Measurements from ENCODE around the gene FKBP15. TPM values are rescaled to one million over a fixed set of nuclear protein-coding genes. Genes with fewer than 3 reads are reported as not detected.

FKBP15 gene
- total RNA-seq, 1 experiment from 2014 or later: 33.5 TPM

- Histone ChIP-seq H3F3A (ENCODE audit: insufficient read depth, low read depth) (no peaks in the 10 kb centered on the region), H3K9me3 (ENCODE audit: insufficient read depth, low read depth) (peaks cover 3% of the 10 kb centered on the region; the same call in 1 of the 2 replicates), H4K20me1 (ENCODE audit: insufficient read depth) (no peaks in the 10 kb centered on the region), H3K4me3 (no peak overlapping the region), H3K36me3 (ENCODE audit: low read depth) (peaks cover 59% of the 10 kb centered on the region), H3K27ac (no peak overlapping the region), H3K4me1 (replicated peaks; ENCODE audit: insufficient read depth) (no peaks in the 10 kb centered on the region), H3K79me2 (ENCODE audit: low read depth) (no peaks in the 10 kb centered on the region), H3K9me2 (ENCODE audit: insufficient read depth) (no peaks in the 10 kb centered on the region), H3K4me2 (no peak overlapping the region), H2AFZ (no peak overlapping the region), H3K27me3 (ENCODE audit: insufficient read depth, low read depth) (no peaks in the 10 kb centered on the region)
- CTCF ChIA-PET: interaction anchor here (0.7 kb wide), 1 partner anchor 9 kb away, joined by 3 read pairs; no protein-coding TSS in a partner anchor
- POLR2A ChIA-PET (ENCODE audit: unreplicated experiment): interaction anchor here (0.6 to 0.7 kb wide), 2 partner anchors 12 to 30 kb away, joined by 3 to 6 read pairs; no protein-coding TSS in a partner anchor
- intact Hi-C loops (cut with micrococcal nuclease; ENCODE audit: unreplicated experiment): no loop called here
- no TSS peak for BruUV-seq (replicated peaks)
- DNase-seq: no peak
- no peak for TF ChIP-seq EZH2 (IDR thresholded peaks at IDR 0.05; ENCODE audit: low read depth)
- TF ChIP-seq, protein P1, sequence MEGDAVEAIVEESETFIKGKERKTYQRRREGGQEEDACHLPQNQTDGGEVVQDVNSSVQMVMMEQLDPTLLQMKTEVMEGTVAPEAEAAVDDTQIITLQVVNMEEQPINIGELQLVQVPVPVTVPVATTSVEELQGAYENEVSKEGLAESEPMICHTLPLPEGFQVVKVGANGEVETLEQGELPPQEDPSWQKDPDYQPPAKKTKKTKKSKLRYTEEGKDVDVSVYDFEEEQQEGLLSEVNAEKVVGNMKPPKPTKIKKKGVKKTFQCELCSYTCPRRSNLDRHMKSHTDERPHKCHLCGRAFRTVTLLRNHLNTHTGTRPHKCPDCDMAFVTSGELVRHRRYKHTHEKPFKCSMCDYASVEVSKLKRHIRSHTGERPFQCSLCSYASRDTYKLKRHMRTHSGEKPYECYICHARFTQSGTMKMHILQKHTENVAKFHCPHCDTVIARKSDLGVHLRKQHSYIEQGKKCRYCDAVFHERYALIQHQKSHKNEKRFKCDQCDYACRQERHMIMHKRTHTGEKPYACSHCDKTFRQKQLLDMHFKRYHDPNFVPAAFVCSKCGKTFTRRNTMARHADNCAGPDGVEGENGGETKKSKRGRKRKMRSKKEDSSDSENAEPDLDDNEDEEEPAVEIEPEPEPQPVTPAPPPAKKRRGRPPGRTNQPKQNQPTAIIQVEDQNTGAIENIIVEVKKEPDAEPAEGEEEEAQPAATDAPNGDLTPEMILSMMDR (conservative IDR thresholded peaks at IDR 0.05): no peak
Observed at GRCh38 chr9:113179839-113180238, 41.2 kb downstream of the FKBP15 start.

DNA sequence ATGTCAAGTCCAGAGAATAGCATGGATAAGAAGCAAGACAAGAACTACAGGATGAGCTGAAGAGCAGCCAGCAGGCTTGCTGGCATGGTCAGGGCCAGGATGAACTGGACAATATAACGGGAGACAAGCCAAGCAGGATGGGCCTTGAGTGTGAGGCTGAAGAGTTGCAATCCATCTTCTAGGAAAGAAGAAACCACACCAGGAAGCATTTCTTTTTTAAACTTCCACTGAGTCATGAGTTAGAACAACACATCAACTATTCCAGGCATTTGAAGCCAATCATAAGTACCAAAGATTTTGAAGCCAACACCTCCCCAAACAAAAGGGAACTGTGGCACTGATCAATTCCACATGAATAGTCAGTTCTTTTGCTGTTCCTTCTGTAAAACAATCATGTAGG, 43.0 kb downstream of the FKBP15 start:
- Histone ChIP-seq H3K9me2 (ENCODE audit: insufficient read depth) (no peaks in the 10 kb centered on the region), H3K27me3 (ENCODE audit: insufficient read depth, low read depth) (no peaks in the 10 kb centered on the region), H3K4me2 (no peak overlapping the region), H3K27ac (no peak overlapping the region), H3K79me2 (ENCODE audit: low read depth) (no peaks in the 10 kb centered on the region), H3F3A (ENCODE audit: insufficient read depth, low read depth) (no peaks in the 10 kb centered on the region), H3K4me3 (no peak overlapping the region), H3K9me3 (ENCODE audit: insufficient read depth, low read depth) (peaks cover 3% of the 10 kb centered on the region; the same call in 1 of the 2 replicates), H2AFZ (no peak overlapping the region), H3K4me1 (replicated peaks; ENCODE audit: insufficient read depth) (no peaks in the 10 kb centered on the region), H3K36me3 (ENCODE audit: low read depth) (peaks cover 51% of the 10 kb centered on the region), H4K20me1 (ENCODE audit: insufficient read depth) (no peaks in the 10 kb centered on the region)
- BruUV-seq (replicated peaks): no TSS peak
- intact Hi-C loops (cut with micrococcal nuclease; ENCODE audit: unreplicated experiment): no loop called here
- peak in 1 of 2 experiments; percentile 50 for DNase-seq
- TF ChIP-seq EZH2 (IDR thresholded peaks at IDR 0.05; ENCODE audit: low read depth): no peak
- TF ChIP-seq, protein P1 (conservative IDR thresholded peaks at IDR 0.05): no peak
- CTCF ChIA-PET: interaction anchor here (0.6 kb wide), 1 partner anchor 97 kb away, joined by 3 read pairs; no protein-coding TSS in a partner anchor
- POLR2A ChIA-PET (ENCODE audit: unreplicated experiment): interaction anchor here (0.6 kb wide), 2 partner anchors 27 to 71 kb away, joined by 6 to 7 read pairs; partner anchors contain the start of gene SLC31A2

DNA sequence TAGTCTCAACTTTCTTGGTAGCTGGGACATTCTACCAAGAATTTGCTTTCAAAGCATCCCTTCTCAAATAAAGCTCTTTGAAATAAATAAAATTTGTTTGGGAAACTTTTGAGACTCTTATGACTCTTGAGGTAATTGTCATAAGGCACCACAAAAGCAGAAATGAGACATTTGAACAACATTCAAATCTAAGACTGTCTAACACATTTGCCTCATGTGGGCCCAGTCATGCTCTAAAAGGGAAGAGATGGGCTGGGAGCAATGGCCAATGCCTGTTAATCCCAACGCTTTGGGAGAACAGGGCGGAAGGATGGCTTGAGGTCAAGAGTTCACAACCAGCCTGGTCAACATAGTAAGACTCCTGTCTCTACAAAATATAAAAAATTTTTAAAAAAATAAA, 43.8 kb downstream of the FKBP15 start:
- POLR2A ChIA-PET (ENCODE audit: unreplicated experiment): no interaction called here
- Histone ChIP-seq H2AFZ (no peak overlapping the region), H3K79me2 (ENCODE audit: low read depth) (no peaks in the 10 kb centered on the region), H3K4me2 (no peak overlapping the region), H3K9me2 (ENCODE audit: insufficient read depth) (no peaks in the 10 kb centered on the region), H3K27ac (no peak overlapping the region), H3K4me3 (no peak overlapping the region), H3K9me3 (ENCODE audit: insufficient read depth, low read depth) (peaks cover 3% of the 10 kb centered on the region; the same call in 1 of the 2 replicates), H3K27me3 (ENCODE audit: insufficient read depth, low read depth) (no peaks in the 10 kb centered on the region), H3K36me3 (ENCODE audit: low read depth) (peaks cover 47% of the 10 kb centered on the region), H3F3A (ENCODE audit: insufficient read depth, low read depth) (no peaks in the 10 kb centered on the region), H3K4me1 (replicated peaks; ENCODE audit: insufficient read depth) (no peaks in the 10 kb centered on the region), H4K20me1 (ENCODE audit: insufficient read depth) (no peaks in the 10 kb centered on the region)
- no peak for DNase-seq
- no peak for TF ChIP-seq EZH2 (IDR thresholded peaks at IDR 0.05; ENCODE audit: low read depth)
- TF ChIP-seq, protein P1 (conservative IDR thresholded peaks at IDR 0.05): no peak
- CTCF ChIA-PET: no interaction called here
- intact Hi-C loops (cut with micrococcal nuclease; ENCODE audit: unreplicated experiment): no loop called here
- no TSS peak for BruUV-seq (replicated peaks)
